HG03442 (cell line): ENCODE data around the gene VPS26C.

Source experiments
- ATAC-seq: cut with Tn5 transposase; IDR thresholded peaks from one replicate; pipeline ENCODE4 v1.9.1; 2021; ENCODE audit warnings: mild to moderate bottlenecking, moderate library complexity; ENCODE audit not compliant: unreplicated experiment

VPS26C gene

DNA sequence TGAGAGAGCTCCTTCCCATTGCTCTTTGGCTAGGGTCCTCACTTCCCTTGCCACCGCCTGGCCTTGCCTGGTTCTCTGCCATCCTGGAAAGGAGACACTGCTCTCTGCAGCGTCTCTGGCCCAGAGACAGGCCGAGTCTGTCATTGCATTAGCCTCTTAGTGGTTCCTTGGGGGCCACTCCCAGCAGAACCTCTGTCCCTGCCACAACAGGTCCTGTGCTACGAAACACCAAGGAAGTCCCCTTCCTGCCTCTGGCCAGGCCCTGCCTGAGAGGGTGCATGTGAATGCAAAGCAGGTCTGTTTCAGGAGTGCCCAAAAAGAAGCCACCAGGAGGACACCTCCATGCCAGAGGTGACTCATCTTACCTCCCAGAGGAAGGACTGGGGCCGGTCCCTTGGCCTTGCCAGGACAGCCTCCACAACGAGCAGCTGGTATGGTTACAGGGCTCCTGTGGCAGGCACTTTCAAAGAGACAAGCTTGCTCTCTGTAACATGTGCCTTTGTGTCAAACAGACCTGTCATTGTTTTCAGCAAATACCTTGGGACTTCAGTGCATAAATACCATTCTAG is 59.6 kb downstream of the VPS26C start:
- peak; percentile 56 for ATAC-seq

DNA sequence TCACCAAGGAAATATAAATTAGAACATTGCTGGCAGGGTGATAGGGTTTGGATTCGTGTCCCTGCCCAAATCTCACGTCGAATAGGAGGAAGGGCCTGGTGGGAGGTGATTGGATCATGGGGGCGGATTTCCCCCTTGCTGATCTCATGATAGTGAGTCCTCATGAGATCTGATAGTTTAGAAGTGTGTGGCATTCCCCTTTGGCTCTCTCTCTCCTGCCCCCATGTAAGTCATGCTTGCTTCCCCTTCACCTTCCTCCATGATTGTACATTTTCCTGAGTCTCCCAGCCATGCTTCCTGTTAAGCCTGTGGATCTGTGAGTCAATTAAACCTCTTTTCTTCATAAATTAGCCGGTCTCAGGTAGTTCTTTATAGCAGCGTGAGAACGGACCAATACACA is 60.6 kb downstream of the VPS26C start:
- ATAC-seq: no peak

DNA sequence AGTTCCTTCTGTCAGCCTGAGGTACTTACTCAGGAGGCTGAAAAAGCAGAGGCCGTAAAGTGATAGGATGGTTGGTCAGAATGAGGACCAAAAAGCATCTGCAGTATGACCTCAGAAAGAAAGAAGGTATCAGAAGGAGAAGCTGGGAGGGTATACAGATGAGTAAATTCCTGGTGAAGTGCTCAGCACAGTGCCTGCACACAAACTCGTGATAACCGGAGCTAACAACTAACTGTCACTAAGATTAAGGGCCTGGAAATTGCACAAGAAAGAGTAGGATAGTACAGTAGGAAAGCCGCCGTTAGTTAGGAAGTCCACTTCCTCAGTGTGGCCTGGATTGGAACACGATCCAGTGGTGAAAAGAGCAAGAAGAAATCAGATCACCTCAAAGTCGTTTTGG is 62.6 kb downstream of the VPS26C start:
- no peak for ATAC-seq

DNA sequence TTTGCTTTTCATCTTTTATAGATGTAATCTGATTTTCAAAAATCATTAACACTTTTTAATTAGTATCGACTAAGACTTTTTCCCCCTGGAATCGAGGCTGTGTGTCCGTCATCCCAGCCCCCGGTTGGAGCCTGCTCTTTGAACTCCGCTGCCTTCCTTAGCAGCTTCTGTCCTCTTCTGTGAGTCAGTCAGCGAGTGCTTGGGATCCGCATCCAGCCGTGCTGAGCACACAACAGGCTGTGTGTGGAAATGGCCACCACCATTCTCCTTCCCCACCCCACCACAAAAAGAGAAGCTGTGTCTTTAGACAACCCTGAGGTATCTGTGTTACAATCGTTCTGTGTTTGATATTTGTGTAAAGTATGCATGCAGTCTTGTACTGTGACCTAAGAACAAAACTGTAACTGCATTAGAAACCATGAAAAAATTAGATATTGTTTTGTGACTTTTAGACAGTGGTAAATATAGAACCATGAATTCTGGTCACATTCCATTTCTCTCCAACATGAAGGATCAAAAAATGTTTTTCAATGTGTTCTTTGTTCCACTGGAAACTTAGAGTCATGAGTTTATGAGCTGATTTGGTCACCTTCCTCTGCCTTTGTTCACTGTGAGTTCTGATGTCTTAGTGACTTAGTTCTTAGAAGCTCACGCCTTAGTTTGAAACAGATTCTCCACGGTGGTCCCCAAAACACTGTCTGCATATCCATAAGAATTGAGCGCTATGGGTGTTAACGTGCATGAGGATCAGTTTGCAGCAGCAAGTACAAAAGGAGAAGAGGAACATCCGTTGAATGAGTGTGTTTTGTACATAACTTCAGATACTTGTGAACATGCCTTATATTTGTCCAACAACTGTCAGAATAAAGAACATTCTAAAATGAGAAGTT is 64.7 kb downstream of the VPS26C start:
- no peak for ATAC-seq

DNA sequence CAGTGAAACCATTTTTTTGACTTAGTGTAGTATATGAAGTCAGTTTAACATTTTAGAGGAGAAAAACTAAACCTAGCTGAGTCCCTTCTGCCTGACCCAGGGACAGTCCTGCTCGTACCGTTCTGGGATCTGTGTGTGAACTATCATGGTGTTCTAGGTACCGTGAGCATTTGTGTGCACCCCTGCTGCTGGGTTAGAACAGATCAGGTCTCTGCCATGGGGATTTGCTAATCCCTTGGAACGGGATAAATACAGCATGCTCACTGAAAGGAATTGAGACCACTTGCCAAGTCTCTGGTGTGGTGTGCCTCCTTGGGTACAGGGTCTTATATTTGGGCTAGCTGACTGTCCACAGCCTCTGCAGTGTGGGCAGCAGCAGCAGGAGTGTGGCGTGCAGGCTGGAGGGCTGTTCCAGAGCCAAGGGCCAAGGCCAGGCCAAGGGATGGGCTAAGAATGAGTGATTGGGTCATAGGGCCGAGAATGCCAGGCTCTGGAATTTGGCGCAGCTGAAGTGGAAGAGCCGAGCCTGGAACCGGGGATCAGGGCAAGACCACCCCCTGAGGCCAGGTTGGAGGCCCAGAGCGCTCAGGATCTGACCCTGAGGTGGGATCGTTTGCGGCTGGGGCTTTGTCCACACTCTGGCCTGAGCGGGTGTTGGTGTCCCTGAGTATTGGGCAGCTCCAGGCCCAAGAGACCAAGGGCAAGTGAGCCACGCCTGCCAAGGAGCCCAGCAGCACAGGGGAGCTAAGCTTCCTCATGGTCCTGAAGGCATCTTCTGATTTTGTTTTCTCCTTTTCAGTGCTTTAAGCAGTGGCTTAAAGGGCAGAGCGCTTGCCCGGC is 66.3 kb downstream of the VPS26C start:
- no peak for ATAC-seq

DNA sequence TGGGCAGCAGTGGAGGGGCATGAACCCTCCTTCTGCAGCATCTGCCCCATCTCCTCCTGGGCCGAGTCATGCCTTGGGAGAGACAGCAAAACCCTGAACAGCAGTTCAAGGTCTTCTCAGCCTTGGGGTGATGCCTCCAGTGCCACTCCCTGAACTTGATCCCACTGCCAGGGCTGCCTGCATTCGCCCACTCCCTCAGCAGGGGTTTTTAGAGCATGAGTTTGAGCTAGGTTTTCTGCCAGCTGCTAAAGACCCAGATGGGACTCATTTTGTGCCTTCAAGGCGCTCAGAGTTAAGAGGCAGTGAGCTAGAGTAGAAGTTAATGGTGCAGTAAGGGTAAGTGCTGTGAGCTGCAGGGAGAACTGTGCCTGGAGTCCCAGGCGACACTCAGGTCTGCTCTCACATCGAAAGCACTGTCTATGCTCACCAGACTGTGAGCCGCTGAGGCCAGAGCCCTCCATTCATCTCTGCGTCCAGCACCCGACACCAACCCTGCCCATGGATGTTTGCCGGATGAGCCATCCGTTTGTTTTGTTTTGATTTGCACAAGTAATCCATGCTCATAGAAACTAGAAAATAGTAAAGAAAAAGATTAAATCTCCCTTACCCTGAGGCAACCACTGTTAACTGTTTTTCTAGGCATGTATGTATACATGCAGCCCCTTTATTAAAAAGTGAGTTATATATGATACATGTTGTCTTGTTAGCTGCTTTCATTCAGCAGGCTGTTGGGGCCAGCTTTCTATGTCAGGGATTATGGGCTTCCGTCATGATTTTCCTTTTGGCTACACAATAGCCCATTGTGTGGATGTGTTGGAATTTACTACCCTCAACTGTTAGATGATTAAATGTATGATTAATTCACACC is 67.8 kb downstream of the VPS26C start:
- no peak for ATAC-seq

DNA sequence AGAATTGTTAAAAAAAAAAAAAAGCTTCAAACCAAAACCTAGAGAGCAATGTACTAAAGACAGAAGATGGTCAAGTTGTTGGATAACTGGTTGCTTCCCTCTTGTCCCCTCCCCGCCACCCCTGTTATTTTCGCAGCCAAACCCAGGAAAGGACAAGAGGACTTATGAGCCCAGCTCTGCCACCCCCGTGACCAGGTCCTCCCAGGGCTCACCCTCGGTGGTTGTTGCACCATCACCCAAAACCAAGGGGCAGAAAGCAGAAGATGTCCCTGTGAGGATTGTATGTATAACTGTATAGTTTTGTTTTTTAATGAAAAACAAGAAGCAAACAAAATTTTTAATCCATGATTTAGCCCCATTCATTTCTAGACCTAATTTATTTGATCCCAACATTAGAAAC is 69.4 kb downstream of the VPS26C start:
- ATAC-seq: no peak

DNA sequence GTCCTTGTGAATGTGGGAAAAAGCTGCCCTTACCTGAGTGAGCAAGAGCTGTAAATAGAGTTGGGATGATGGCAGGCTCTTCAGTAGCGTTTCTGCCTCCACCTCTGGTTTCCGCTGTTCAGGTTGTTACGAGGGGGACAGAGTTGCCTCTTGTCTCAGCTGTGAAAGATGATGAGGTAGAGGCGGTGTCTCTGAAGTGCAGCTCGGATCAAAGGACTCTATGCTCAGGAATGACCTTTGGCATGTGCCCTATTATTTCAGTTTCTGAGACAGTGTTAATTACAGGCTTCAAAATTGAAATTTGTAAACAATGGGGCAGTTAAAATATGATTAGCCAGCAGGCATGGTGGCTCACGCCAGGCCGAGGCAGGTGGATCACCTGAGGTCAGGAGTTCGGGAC is 70.3 kb downstream of the VPS26C start:
- ATAC-seq: no peak

DNA sequence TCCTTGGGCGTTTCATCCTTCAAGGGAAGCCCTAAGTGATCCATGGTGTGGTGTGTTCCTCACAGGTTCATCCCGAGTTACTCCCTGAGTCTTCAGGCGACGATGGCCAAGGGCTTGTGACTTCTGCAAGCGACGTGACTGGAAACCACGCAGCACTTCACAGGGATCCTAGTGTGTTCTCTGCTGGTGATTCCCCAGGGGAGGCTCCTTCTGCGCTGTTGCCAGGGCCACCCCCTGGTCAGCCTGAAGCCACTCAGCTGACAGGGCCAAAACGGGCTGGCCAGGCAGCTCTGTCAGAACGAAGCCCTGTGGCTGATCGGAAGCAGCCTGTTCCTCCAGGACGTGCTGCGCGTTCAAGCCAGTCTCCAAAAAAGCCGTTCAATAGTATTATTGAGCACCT is 71.5 kb downstream of the VPS26C start:
- no peak for ATAC-seq

DNA sequence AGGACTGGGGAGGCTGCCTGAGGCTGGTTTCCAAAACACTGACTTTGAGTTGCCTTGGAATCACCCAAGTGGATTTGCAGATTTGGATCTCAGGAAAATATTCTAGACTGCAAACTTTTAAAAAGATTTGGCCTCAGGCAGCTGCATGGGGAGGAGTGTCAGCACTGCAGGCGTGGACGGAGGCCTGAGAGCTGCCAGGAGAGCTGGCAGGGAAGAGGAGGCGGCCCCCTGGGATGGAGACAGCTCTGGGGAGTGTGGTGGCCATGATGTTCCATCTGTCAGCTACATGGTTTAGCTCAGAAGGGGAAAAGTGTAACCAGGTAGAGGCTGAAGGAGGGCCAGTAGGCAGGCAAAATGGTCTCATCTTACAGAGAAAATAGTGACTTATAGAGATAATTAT is 72.1 kb downstream of the VPS26C start:
- no peak for ATAC-seq

DNA sequence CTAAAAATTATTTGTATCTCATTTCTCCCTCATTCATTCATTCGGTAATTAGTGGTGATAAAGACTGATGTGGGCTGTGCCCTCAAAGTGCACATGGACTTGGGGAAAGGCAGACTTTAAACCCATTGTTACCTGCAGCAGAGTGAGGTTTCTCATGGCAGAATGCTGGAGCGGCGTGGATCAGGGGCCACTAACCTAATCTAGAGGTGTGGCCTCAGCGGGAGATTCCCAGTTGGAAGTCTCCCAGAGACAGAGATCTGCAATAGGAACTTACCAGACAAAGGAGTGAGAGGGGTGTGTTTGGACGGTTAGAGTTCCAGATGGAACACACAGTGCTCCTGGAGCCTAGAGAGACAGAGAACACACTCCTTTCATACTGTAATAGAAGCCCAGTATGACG is 73.5 kb downstream of the VPS26C start:
- no peak for ATAC-seq

DNA sequence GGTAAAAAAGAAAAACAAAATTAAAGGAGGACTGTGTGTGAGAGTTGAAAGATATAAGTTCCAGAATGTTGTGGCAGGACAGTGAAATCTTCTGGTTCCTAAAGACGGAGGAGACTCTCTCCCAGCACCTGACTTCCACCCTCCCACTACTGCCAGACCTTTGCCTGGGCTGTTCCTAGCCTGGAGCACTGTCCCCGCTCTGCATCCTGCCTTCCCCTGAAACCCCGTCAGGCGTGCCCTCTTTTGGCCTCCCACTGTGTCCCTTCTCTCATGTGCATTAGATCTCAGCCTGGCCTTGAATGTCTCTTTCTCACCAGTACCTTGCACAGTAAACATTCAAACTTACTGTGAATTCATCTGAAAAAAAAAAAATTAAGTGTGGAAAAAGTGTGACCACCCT is 74.1 kb downstream of the VPS26C start:
- no peak for ATAC-seq

DNA sequence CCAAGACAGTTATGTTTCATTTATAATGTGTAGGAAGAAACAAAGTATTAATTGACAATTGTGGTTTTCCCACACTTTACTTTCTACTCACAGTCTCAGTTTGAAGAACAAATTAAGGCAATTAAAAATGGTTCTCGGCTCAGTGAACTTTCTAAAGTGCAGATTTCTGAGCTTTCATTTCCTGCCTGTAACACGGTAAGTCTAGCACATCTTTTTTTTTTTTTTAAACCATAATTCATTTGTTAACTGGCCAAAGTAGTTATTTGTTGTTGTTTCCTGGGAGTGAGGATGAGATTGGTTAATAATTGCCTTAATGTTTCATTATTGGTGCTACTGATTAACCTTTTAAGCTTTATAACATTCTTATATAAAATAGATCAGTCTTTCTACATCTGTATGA is 75.1 kb downstream of the VPS26C start:
- ATAC-seq: no peak

DNA sequence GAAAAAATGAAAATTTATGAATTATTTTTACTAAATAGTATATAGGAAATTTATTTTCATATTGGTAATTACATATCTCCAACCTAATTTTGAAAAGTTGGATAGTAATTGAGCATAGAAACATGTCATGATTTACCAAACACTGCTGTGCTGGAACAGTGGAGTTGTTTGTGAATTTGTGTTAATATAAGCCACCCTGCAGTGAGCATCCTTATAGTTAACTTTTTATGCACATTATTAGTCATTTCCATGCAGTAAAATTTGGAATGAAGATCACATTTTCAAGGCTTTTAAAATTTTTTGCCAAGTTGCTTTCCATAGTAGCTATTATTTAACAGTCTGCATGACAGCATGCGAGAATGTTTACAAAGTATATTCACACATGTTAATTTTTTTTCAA is 78.3 kb downstream of the VPS26C start:
- no peak for ATAC-seq

DNA sequence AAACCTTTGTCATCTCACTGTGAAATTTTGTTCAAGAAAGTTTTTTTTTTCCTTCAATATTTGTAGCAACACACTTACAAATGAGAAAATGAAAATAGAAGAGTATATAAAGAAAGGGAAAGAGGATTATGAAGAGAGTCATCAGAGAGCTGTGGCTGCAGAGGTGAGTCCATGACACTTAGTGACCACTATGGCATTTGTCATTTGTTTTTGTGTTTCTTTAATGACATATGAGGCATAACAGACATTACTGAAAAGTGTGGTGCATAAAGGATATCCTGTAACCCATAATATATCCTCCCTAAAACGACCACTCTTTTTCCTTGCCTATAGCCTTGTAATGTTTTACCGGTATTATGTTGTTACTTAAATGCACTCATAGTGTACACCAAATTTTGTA is 80.2 kb downstream of the VPS26C start:
- ATAC-seq: no peak

DNA sequence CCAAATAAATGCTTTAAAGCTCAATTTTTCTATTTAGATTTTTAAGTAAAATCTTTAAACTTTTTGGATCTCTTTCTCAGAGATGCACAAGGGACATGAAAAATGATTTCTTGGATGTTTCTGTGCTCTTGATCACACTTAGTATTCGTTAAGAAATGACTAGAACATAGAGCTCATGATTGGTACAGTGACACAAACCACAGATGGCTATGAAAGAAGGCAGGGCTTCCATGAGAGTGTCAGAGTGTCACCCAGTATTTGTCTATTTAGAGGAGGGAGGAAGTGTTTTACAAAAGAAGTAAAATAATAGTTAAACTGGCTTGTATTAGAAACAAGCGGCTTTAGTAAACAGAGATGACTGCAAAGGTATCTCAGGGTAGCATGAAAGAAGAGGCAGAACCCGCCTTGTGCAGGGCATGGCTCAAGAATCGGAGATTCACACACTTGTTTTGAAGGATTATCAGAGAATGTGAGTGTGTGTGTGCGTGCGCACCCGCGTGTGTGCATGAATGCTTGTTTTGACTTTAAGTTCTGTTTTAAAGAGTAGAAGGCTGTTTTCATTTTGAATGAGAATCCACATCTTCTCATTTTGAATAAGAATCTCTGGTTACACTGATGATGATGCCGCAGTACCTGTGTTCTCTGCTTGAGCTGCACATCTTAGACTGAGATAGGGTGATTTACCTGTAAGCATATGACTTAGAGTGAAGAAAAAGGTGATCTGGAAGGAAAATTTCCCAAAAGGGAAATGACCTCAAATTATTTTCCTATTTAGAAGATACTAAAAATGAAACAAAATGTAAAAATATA is 82.1 kb downstream of the VPS26C start:
- no peak for ATAC-seq

DNA sequence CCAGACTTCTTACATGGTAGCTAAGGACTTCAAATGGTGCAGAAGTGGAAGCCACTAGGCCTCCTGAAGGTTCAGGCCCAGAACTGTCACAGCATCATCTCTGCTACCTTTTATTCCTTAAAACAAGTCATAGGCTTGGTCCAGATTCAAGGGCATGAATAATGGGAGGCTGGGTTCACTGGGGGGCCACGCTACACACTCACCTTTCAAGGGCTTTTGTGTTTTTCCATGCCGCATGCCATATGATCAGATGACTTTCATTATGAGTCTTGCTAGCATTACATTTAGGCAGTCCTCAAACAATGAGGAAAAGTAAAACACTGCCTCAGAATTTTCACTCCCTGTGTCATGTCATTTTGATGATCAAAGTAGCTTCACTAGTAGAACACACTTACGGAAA is 83.4 kb downstream of the VPS26C start:
- ATAC-seq: no peak

DNA sequence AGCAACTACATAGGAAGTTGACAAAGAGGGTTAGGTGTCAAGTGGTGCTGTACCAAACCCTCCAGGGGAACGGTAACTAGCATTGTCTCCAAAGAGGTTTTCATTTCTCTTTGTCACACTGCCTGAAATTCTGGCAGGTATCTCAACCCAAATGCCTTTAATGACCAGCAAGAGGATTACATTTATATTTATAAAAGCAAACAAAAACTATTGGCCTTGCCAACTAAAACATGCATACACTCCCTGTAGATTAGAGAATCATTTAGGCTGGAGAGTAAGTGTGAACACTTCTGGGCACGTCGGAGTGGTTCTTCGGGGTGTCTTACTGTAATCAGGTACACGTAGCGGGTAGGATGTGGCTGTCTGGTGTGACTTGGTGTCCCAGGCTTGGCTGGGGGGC is 84.9 kb downstream of the VPS26C start:
- ATAC-seq: no peak

DNA sequence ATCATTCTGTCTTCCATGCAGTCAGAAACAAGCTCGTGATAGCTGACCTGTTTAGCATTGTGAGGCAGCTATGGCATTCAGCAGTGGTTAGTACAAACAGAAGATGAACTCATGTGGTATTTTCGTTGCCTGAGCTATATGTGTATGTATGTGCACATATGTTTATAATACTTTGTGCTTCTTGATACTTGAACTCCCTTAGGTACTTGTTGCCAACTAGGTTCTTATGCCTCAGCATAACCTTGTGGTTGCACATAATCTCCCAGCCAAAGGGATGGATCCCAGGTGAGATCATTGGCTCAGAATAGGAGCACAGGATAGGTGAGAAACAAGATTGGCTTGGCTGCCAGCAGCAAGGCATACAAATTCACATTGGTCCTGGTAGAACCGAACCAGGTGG is 86.1 kb downstream of the VPS26C start:
- no peak for ATAC-seq

DNA sequence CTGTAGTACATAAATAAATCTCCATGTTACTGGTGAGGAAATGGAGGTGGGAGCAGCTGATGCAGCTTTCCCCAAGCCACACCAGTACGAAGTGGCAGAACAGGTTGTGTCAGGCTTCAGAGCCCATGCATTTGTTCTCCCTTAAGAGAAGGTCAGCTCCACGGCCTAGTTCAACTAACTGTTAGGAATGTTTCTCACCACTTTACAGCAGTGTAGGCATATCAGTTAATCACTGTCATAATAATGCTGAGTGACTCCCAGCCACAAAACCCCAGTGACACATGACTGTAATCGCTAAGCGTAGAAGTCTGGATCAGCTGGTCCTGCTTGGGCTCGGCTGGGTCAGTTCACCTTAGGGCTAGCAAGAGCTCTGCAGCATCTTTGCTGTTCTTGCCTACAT is 90.4 kb downstream of the VPS26C start:
- ATAC-seq: no peak
